ENCODE data around the gene MAP4. TPM values are rescaled to one million over a fixed set of nuclear protein-coding genes. Genes with fewer than 3 reads are reported as not detected.

The MAP4 gene
- total and polyA plus RNA-seq, 2 of the 13 experiments (the other 11 are each of a cell fraction or from before 2014, with no cell fraction given): 33.1 to 38.7 TPM

DNA sequence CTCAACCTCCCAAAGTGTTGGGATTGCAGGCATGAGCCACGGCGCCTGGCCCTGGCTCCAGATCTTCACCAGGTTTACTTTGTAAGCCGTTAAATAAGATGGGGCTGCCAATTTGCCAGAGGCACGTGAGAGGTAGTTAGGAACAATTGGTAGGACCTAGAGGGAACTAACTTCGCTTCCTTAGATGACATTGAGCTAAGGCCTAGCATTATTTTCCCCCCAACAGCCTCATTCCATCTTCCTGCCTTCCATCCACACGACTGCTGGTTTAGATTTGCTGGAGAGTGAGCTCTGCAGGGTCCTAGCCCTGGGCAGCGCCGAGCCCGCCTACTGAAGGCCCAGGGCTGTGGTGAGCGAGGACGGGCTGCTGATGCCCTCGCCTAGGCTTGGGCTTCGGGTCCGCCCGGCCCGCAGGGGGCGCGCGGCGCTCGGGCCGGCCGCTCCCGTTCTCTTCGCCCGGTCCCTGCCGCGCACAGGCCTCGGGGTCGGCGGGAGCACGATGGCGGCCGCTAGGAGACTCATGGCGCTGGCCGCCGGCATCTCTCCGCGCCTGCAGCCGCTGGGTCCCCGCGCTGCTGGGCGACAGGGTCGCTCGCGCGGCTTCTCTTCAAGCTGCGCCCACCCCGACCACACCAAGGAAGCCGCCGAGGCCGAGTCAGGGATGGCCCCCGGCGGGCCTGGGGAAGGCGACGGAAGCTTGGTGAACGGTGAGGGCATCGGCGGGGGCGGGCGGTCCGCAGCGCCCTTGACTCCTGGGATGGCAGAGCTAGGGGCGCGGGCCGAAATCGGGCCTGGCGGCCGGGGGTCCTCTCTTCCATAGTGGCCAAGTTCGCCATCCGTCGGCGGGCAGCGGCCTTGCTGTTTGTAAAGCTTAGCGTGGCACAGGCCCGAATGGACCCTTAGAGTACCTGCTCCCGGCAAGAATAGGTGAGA lies 191.4 kb downstream of the MAP4 start (continued):
- TF ChIP-seq ARNT (IDR thresholded peaks at IDR 0.05): no peak
- TF ChIP-seq ZSCAN20 (CRISPR knock-in tag; IDR thresholded peaks at IDR 0.05; ENCODE audit: borderline replicate concordance): peak; percentile 89; the same call in 1 of the 2 replicates
- no peak for TF ChIP-seq ZNF660 (CRISPR knock-in tag; IDR thresholded peaks at IDR 0.05; ENCODE audit: borderline replicate concordance, low read depth)
- TF ChIP-seq EEA1 (CRISPR knock-in tag; IDR thresholded peaks at IDR 0.05; ENCODE audit: borderline replicate concordance): no peak
- TF ChIP-seq, protein P1, sequence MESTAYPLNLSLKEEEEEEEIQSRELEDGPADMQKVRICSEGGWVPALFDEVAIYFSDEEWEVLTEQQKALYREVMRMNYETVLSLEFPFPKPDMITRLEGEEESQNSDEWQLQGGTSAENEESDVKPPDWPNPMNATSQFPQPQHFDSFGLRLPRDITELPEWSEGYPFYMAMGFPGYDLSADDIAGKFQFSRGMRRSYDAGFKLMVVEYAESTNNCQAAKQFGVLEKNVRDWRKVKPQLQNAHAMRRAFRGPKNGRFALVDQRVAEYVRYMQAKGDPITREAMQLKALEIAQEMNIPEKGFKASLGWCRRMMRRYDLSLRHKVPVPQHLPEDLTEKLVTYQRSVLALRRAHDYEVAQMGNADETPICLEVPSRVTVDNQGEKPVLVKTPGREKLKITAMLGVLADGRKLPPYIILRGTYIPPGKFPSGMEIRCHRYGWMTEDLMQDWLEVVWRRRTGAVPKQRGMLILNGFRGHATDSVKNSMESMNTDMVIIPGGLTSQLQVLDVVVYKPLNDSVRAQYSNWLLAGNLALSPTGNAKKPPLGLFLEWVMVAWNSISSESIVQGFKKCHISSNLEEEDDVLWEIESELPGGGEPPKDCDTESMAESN (CRISPR knock-in tag; conservative IDR thresholded peaks at IDR 0.05): peak; percentile 93
- no peak for TF ChIP-seq TCF7 (IDR thresholded peaks at IDR 0.05; ENCODE audit: low read depth)
- peak; percentile 81; the same call in 1 of the 2 replicates for TF ChIP-seq ZNF839 (CRISPR knock-in tag; IDR thresholded peaks at IDR 0.05; ENCODE audit: borderline replicate concordance)
- 0 out of 2 replicates have a peak, but pooled peaks have one; percentile 37 for TF ChIP-seq RNF2 (conservative IDR thresholded peaks at IDR 0.05; ENCODE audit: low read depth)
- TF ChIP-seq ZNF652 (CRISPR knock-in tag; IDR thresholded peaks at IDR 0.05; ENCODE audit: borderline replicate concordance, low read depth): no peak
- 0 out of 2 replicates have a peak, but pooled peaks have one; percentile 26 for TF ChIP-seq ZNF350 (CRISPR knock-in tag; IDR thresholded peaks at IDR 0.05; ENCODE audit: borderline replicate concordance, low read depth)
- TF ChIP-seq ZNF3 (CRISPR knock-in tag; IDR thresholded peaks at IDR 0.05): no peak
- TF ChIP-seq SRF (IDR thresholded peaks at IDR 0.05; ENCODE audit: low read depth, low read length): no peak
- TF ChIP-seq, protein P2, sequence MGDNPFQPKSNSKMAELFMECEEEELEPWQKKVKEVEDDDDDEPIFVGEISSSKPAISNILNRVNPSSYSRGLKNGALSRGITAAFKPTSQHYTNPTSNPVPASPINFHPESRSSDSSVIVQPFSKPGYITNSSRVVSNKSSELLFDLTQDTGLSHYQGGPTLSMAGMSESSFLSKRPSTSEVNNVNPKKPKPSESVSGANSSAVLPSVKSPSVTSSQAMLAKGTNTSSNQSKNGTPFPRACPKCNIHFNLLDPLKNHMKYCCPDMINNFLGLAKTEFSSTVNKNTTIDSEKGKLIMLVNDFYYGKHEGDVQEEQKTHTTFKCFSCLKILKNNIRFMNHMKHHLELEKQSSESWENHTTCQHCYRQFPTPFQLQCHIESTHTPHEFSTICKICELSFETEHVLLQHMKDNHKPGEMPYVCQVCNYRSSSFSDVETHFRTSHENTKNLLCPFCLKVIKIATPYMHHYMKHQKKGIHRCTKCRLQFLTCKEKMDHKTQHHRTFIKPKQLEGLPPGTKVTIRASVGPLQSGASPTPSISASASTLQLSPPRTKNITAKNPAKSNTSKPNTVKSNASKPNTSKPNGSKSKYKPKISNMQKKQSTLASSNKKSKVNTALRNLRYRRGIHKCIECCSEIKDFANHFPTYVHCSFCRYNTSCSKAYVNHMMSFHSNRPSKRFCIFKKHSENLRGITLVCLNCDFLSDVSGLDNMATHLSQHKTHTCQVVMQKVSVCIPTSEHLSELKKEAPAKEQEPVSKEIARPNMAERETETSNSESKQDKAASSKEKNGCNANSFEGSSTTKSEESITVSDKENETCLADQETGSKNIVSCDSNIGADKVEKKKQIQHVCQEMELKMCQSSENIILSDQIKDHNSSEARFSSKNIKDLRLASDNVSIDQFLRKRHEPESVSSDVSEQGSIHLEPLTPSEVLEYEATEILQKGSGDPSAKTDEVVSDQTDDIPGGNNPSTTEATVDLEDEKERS (CRISPR knock-in tag; IDR thresholded peaks at IDR 0.05): peak; percentile 42; the same call in 1 of the 2 replicates
- TF ChIP-seq ZNF264 (CRISPR knock-in tag; IDR thresholded peaks at IDR 0.05): no peak; the same call in 1 of the 2 replicates
- TF ChIP-seq EZH2 (conservative IDR thresholded peaks at IDR 0.05; ENCODE audit: low read depth, low read length): no peak
- no peak for TF ChIP-seq PRMT3 (CRISPR knock-in tag; IDR thresholded peaks at IDR 0.05; ENCODE audit: borderline replicate concordance, low read depth)
- TF ChIP-seq, protein P3, sequence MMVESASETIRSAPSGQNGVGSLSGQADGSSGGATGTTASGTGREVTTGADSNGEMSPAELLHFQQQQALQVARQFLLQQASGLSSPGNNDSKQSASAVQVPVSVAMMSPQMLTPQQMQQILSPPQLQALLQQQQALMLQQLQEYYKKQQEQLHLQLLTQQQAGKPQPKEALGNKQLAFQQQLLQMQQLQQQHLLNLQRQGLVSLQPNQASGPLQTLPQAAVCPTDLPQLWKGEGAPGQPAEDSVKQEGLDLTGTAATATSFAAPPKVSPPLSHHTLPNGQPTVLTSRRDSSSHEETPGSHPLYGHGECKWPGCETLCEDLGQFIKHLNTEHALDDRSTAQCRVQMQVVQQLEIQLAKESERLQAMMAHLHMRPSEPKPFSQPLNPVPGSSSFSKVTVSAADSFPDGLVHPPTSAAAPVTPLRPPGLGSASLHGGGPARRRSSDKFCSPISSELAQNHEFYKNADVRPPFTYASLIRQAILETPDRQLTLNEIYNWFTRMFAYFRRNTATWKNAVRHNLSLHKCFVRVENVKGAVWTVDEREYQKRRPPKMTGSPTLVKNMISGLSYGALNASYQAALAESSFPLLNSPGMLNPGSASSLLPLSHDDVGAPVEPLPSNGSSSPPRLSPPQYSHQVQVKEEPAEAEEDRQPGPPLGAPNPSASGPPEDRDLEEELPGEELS (CRISPR knock-in tag; IDR thresholded peaks at IDR 0.05): no peak
- TF ChIP-seq ZNF451 (CRISPR knock-in tag; IDR thresholded peaks at IDR 0.05): peak; percentile 81
- TF ChIP-seq, protein P4, sequence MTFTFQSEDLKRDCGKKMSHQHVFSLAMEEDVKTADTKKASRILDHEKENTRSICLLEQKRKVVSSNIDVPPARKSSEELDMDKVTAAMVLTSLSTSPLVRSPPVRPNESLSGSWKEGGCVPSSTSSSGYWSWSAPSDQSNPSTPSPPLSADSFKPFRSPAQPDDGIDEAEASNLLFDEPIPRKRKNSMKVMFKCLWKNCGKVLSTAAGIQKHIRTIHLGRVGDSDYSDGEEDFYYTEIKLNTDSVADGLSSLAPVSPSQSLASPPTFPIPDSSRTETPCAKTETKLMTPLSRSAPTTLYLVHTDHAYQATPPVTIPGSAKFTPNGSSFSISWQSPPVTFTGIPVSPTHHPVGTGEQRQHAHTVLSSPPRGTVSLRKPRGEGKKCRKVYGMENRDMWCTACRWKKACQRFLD (CRISPR knock-in tag; IDR thresholded peaks at IDR 0.05; ENCODE audit: borderline replicate concordance): peak; percentile 80; the same call in 1 of the 2 replicates
- no peak for TF ChIP-seq ZNF589 (CRISPR knock-in tag; conservative IDR thresholded peaks at IDR 0.05)
- TF ChIP-seq ZBTB8A (CRISPR knock-in tag; IDR thresholded peaks at IDR 0.05; ENCODE audit: borderline replicate concordance, low read depth): no peak
